HG02759 (cell line): ENCODE results near the gene PLEKHB2.
"Not testable (repeated sequence)": the region's sequence is repeated elsewhere in the genome, so short reads cannot be mapped to it uniquely, and the experiment has no call there.

Experiments used
- ATAC-seq: cut with Tn5 transposase; IDR thresholded peaks from one replicate; pipeline ENCODE4 v1.9.1; 2021; ENCODE audit warnings: mild to moderate bottlenecking, moderate library complexity; ENCODE audit not compliant: unreplicated experiment

Gene PLEKHB2

GRCh38 chr2:131142849-131143248 is 37.7 kb downstream of the PLEKHB2 start:
- no peak for ATAC-seq

GRCh38 chr2:131143803-131144202 is 38.7 kb downstream of the PLEKHB2 start:
- ATAC-seq, result no peak

GRCh38 chr2:131145040-131145439 is 39.9 kb downstream of the PLEKHB2 start:
- ATAC-seq, result peak; percentile 71

- no peak for ATAC-seq
Observed at GRCh38 chr2:131146231-131146630, 41.1 kb downstream of the PLEKHB2 start.

GRCh38 chr2:131146749-131147148 is 41.6 kb downstream of the PLEKHB2 start:
- no peak for ATAC-seq

- ATAC-seq, result no peak
Observed at GRCh38 chr2:131148426-131148825, 43.3 kb downstream of the PLEKHB2 start.

- not testable (repeated sequence) for ATAC-seq
Observed at GRCh38 chr2:131150109-131150508, 45.0 kb downstream of the PLEKHB2 start.

- no peak for ATAC-seq
Observed at GRCh38 chr2:131151398-131151797, 46.3 kb downstream of the PLEKHB2 start.

- ATAC-seq, result no peak
Observed at GRCh38 chr2:131152074-131152473, 46.9 kb downstream of the PLEKHB2 start.

- ATAC-seq, result no peak
Observed at GRCh38 chr2:131153529-131153928, 48.4 kb downstream of the PLEKHB2 start.

GRCh38 chr2:131154071-131154531 is 49.0 kb downstream of the PLEKHB2 start:
- peak; percentile 90 for ATAC-seq

- ATAC-seq, result no peak
Observed at GRCh38 chr2:131154647-131155046, 49.5 kb downstream of the PLEKHB2 start.

- ATAC-seq, result no peak
Observed at GRCh38 chr2:131155208-131155855, 50.2 kb downstream of the PLEKHB2 start.

GRCh38 chr2:131156452-131157149 is 51.5 kb downstream of the PLEKHB2 start:
- ATAC-seq, result peak; percentile 36

- ATAC-seq, result not testable (repeated sequence)
Observed at GRCh38 chr2:131165562-131165961, 60.4 kb downstream of the PLEKHB2 start.

- ATAC-seq, result no peak
Observed at GRCh38 chr2:131168538-131168937, 63.4 kb downstream of the PLEKHB2 start.

GRCh38 chr2:131178050-131178449 is 72.9 kb downstream of the PLEKHB2 start:
- ATAC-seq, result not testable (repeated sequence)

- ATAC-seq, result not testable (repeated sequence)
Observed at GRCh38 chr2:131178721-131179418, 73.7 kb downstream of the PLEKHB2 start.

GRCh38 chr2:131181451-131181850 is 76.3 kb downstream of the PLEKHB2 start:
- ATAC-seq, result not testable (repeated sequence)

- not testable (repeated sequence) for ATAC-seq
Observed at GRCh38 chr2:131193421-131193820, 88.3 kb downstream of the PLEKHB2 start.

GRCh38 chr2:131196186-131196585 is 91.0 kb downstream of the PLEKHB2 start:
- not testable (repeated sequence) for ATAC-seq
